ENCODE measurements around the gene TIFAB.

Gene TIFAB

GRCh38 chr5:135487839-135488514 lies 35.8 kb upstream of the TIFAB start:
- DNase-seq (ENCODE audit: low read depth), result no peak
- TF ChIP-seq CTCF (IDR thresholded peaks at IDR 0.05; ENCODE audit: control insufficient read depth, insufficient read depth, low read depth, low read length, missing control alignments), result no peak
- H3K4me3 ChIP-seq (ENCODE audit: control insufficient read depth, low read depth, low read length), result no peak overlapping the region

- H3K4me3 ChIP-seq (ENCODE audit: control insufficient read depth, low read depth, low read length), result no peak overlapping the region
- no peak for TF ChIP-seq CTCF (IDR thresholded peaks at IDR 0.05; ENCODE audit: control insufficient read depth, insufficient read depth, low read depth, low read length, missing control alignments)
- no peak for DNase-seq (ENCODE audit: low read depth)
These were observed 34.9 kb upstream of the TIFAB start for GRCh38 chr5:135487037-135487395.

GRCh38 chr5:135486131-135487036 lies 34.2 kb upstream of the TIFAB start:
- DNase-seq (ENCODE audit: low read depth), result no peak
- H3K4me3 ChIP-seq (ENCODE audit: control insufficient read depth, low read depth, low read length), result no peak overlapping the region
- no peak for TF ChIP-seq CTCF (IDR thresholded peaks at IDR 0.05; ENCODE audit: control insufficient read depth, insufficient read depth, low read depth, low read length, missing control alignments)

- TF ChIP-seq CTCF (IDR thresholded peaks at IDR 0.05; ENCODE audit: control insufficient read depth, insufficient read depth, low read depth, low read length, missing control alignments), result no peak
- no peak overlapping the region for H3K4me3 ChIP-seq (ENCODE audit: control insufficient read depth, low read depth, low read length)
- DNase-seq (ENCODE audit: low read depth), result no peak
These were observed 32.5 kb upstream of the TIFAB start for GRCh38 chr5:135484674-135485086.

- no peak overlapping the region for H3K4me3 ChIP-seq (ENCODE audit: control insufficient read depth, low read depth, low read length)
- no peak for TF ChIP-seq CTCF (IDR thresholded peaks at IDR 0.05; ENCODE audit: control insufficient read depth, insufficient read depth, low read depth, low read length, missing control alignments)
- no peak for DNase-seq (ENCODE audit: low read depth)
These were observed 31.1 kb upstream of the TIFAB start for GRCh38 chr5:135483254-135483653.

- no peak overlapping the region for H3K4me3 ChIP-seq (ENCODE audit: control insufficient read depth, low read depth, low read length)
- TF ChIP-seq CTCF (IDR thresholded peaks at IDR 0.05; ENCODE audit: control insufficient read depth, insufficient read depth, low read depth, low read length, missing control alignments), result no peak
- DNase-seq (ENCODE audit: low read depth), result no peak
These were observed 30.3 kb upstream of the TIFAB start for GRCh38 chr5:135482381-135482933.

Measured in AG09309 (cell line).